Endothelial cell of umbilical vein (primary cell): ENCODE measurements around the gene TTC31. TPM values are rescaled to one million over a fixed set of nuclear protein-coding genes. Genes with fewer than 3 reads are reported as not detected.

ENCODE experiments used
- BruUV-seq: library from RNA; stranded (reverse); fragments of 400-500 nt; replicated peaks from 2 replicates; lab custom pipeline; 2021; lab: Mats Ljungman, UMichigan
- CTCF ChIA-PET: fragments of 300-600, 350-600 bp; sonication (Branson Sonifier 250); formaldehyde crosslinking; loops from one replicate; lab custom pipeline; 2021; ENCODE audit warnings: antibody characterized with exemption, inconsistent platforms; lab: Charles Lee
- POLR2A ChIA-PET: fragments of 300-600, 350-600 bp; sonication (Branson Sonifier 250); formaldehyde crosslinking; loops from one replicate; lab custom pipeline; 2021; ENCODE audit warnings: antibody characterized with exemption, inconsistent platforms; lab: Charles Lee
- DNase-seq: peaks from one replicate; pipeline ENCODE4 v3.0.0-alpha.2; 2011; ENCODE audit warnings: low read depth, low spot score
- FAIRE-seq: peaks from 2 replicates; lab custom pipeline; 2011; peaks lifted over from hg19 to GRCh38; lab: Jason Lieb, UNC
- H2AFZ ChIP-seq: 2 replicates; pipeline ENCODE4 v1.6.0; 2012; ENCODE audit warnings: low read depth, low read length, control low read depth, inconsistent platforms
- H3K27ac ChIP-seq: 2 replicates; pipeline ENCODE4 v1.5.1; 2011; ENCODE audit warnings: low read depth, mild to moderate bottlenecking, control low read depth, low read length, moderate library complexity; ENCODE audit not compliant: insufficient read depth
- H3K27me3 ChIP-seq, 2 experiments: 2 replicates each; pipeline versions ENCODE4 v1.6.0 to v1.6.1; 2011; ENCODE audit warnings: low read length in 2 of 2, mixed read lengths in 1 of 2; ENCODE audit not compliant: control insufficient read depth in 2 of 2, insufficient read depth in 2 of 2
- H3K36me3 ChIP-seq, 2 experiments: 2 replicates in 1 of 2; 3 replicates in 1 of 2; pipeline ENCODE4 v1.5.1; 2011; ENCODE audit warnings: low read length in 2 of 2, mild to moderate bottlenecking in 1 of 2, moderate library complexity in 1 of 2; ENCODE audit not compliant: control insufficient read depth in 2 of 2, insufficient read depth in 2 of 2; ENCODE audit errors: extremely low read depth in 1 of 2
- H3K4me1 ChIP-seq: 3 replicates; pipeline ENCODE4 v1.5.1; 2011; ENCODE audit warnings: mild to moderate bottlenecking, low read length; ENCODE audit not compliant: control insufficient read depth, insufficient read depth; ENCODE audit errors: extremely low read depth
- H3K4me2 ChIP-seq: 2 replicates; pipeline ENCODE4 v1.6.1; 2011; ENCODE audit warnings: low read length, control low read depth, mixed read lengths; ENCODE audit not compliant: insufficient read depth
- H3K4me3 ChIP-seq, 3 experiments: fragments of 200-600 bp in 1 of 3; sonication (generic), shearing (Covaris generic) in 1 of 3; replicated peaks in 1 of 3; 2 replicates each; pipeline ENCODE4 v1.5.1; 2011 to 2016; ENCODE audit warnings: control low read depth in 3 of 3, low read length in 3 of 3, mild to moderate bottlenecking in 2 of 3, inconsistent platforms in 1 of 3, low read depth in 1 of 3, moderate library complexity in 1 of 3; ENCODE audit not compliant: insufficient read depth in 1 of 3
- H3K79me2 ChIP-seq: 2 replicates; pipeline ENCODE4 v1.6.0; 2012; ENCODE audit warnings: low read length, inconsistent platforms; ENCODE audit not compliant: control insufficient read depth, insufficient read depth
- H3K9ac ChIP-seq: replicated peaks from 2 replicates; pipeline ENCODE3; 2011; ENCODE audit warnings: low read length, control low read depth; ENCODE audit not compliant: insufficient read depth; ENCODE audit errors: extremely low read depth
- H3K9me1 ChIP-seq: replicated peaks from 3 replicates; pipeline ENCODE4 v1.6.0; 2011; ENCODE audit warnings: mild to moderate bottlenecking, low read length; ENCODE audit not compliant: control insufficient read depth, insufficient read depth; ENCODE audit errors: extremely low read depth
- H3K9me3 ChIP-seq: replicated peaks from 2 replicates; pipeline ENCODE4 v1.5.1; 2012; ENCODE audit warnings: low read length, inconsistent platforms; ENCODE audit not compliant: control insufficient read depth, insufficient read depth
- H4K20me1 ChIP-seq: replicated peaks from 2 replicates; pipeline ENCODE3; 2011; ENCODE audit warnings: mild to moderate bottlenecking, low read length; ENCODE audit not compliant: control insufficient read depth, insufficient read depth; ENCODE audit errors: extremely low read depth
- CTCF ChIP-seq, 2 donors: IDR thresholded peaks; 1 replicate in 1 of 2; 2 replicates in 1 of 2; pipeline ENCODE4 v1.5.1; 2011; ENCODE audit warnings: low read length in 2 of 2, mild to moderate bottlenecking in 2 of 2, moderate library complexity in 2 of 2, control low read depth in 1 of 2, inconsistent platforms in 1 of 2, low read depth in 1 of 2; ENCODE audit not compliant: insufficient read depth in 1 of 2; ENCODE audit errors: extremely low read depth in 1 of 2
- EZH2 ChIP-seq: IDR thresholded peaks from 2 replicates; pipeline ENCODE4 v1.6.1; 2012; ENCODE audit warnings: borderline replicate concordance, low read depth, mild to moderate bottlenecking, moderate library complexity, low read length, inconsistent platforms; ENCODE audit not compliant: severe bottlenecking
- FOS ChIP-seq: IDR thresholded peaks from 2 replicates; pipeline ENCODE4 v1.6.1; 2011; ENCODE audit warnings: mild to moderate bottlenecking, low read length, moderate library complexity, borderline replicate concordance; ENCODE audit not compliant: insufficient read depth
- GATA2 ChIP-seq: IDR thresholded peaks from 2 replicates; pipeline ENCODE4 v1.7.0; 2011; ENCODE audit warnings: low read depth, mild to moderate bottlenecking, moderate library complexity, mixed read lengths, low read length; ENCODE audit not compliant: insufficient read length, insufficient read depth
- JUN ChIP-seq: IDR thresholded peaks from 2 replicates; pipeline ENCODE4 v1.6.1; 2011; ENCODE audit warnings: borderline replicate concordance, low read depth; ENCODE audit not compliant: insufficient read length, insufficient read depth
- MAX ChIP-seq: IDR thresholded peaks from 2 replicates; pipeline ENCODE4 v1.6.1; 2011; ENCODE audit not compliant: insufficient read depth, insufficient read length
- MYC ChIP-seq: IDR thresholded peaks from one replicate; pipeline ENCODE4 v1.6.1; 2011; ENCODE audit warnings: mild to moderate bottlenecking, low read depth, low read length
- POLR2A ChIP-seq: IDR thresholded peaks from 2 replicates; pipeline ENCODE4 v1.6.1; 2012; ENCODE audit warnings: low read depth, mild to moderate bottlenecking, control low read depth, low read length
- POLR2AphosphoS5 ChIP-seq: IDR thresholded peaks from 2 replicates; pipeline ENCODE4 v1.6.1; 2012; ENCODE audit warnings: low read depth, mild to moderate bottlenecking, control low read depth, low read length, moderate library complexity; ENCODE audit not compliant: insufficient read depth
- dilution Hi-C: fragments of 300-500 bp; cut with MboI; formaldehyde crosslinking; loops from one replicate; pipeline ENCODE4 v1.15.0; 2019; ENCODE audit warnings: low sequenced_read_pairs; ENCODE audit not compliant: extremely low pct_ligation_motif_present
- intact Hi-C: fragments of 100-400 bp; cut with micrococcal nuclease; formaldehyde crosslinking; loops from one replicate; pipeline ENCODE4 v1.10.0; 2022
- polyA plus RNA-seq, 4 experiments: library from polyadenylated mRNA; depleted of rRNA in 3 of 4; stranded (reverse) in 3 of 4; unstranded in 1 of 4; fragments of >200 nt; gene quantifications; 2 replicates each; pipeline versions ENCODE4 v1.2.1 to v1.2.3, GENCODE V29; 2011 to 2012; ENCODE audit warnings: missing spikeins in 1 of 4
- total RNA-seq: library from RNA; stranded (reverse); gene quantifications from 2 replicates; pipeline ENCODE4 v1.2.3, GENCODE V29; 2021

TTC31 gene
- total and polyA plus RNA-seq, 2 donors (not counting 3 experiments of a cell fraction or from before 2014, with no cell fraction given): 20.1 to 24.1 TPM

GRCh38 chr2:74438248-74438647 lies 44.6 kb upstream of the TTC31 start:
- Histone ChIP-seq H4K20me1 (no peaks in the 10 kb centered on the region), H3K79me2 (no peaks in the 10 kb centered on the region), H3K27ac (no peak overlapping the region), H3K4me3 (no peak overlapping the region), H3K4me1 (peaks cover 19% of the 10 kb centered on the region), H3K9me3 (no peaks in the 10 kb centered on the region), H3K9me1 (no peaks in the 10 kb centered on the region), H3K36me3 (no peaks in the 10 kb centered on the region), H3K27me3 (peaks cover 13 to 19% of the 10 kb centered on the region in 2 experiments), H3K9ac (no peak overlapping the region), H3K4me2 (no peak overlapping the region), H2AFZ (no peak overlapping the region)
- DNase-seq (no peak), FAIRE-seq (no peak)
- dilution Hi-C loops (no loop called here), intact Hi-C loops (no loop called here)
- CTCF ChIA-PET: interaction anchor here (0.5 kb wide), 1 partner anchor 37 kb away, joined by 3 read pairs; no protein-coding TSS in a partner anchor
- BruUV-seq: no TSS peak
- TF ChIP-seq POLR2A (no peak), MAX (no peak), FOS (no peak), EZH2 (no peak), JUN (no peak), POLR2AphosphoS5 (no peak), GATA2 (no peak), CTCF (IDR thresholded peaks at IDR 0.05; ENCODE audit: extremely low read depth in 1 of 2, insufficient read depth in 1 of 2, low read depth in 1 of 2, low read length in 2 of 2) (no peak), MYC (no peak)
- POLR2A ChIA-PET: no interaction called here
